H9 (cell line): ENCODE measurements around the gene SRGAP1. TPM values are rescaled to one million over a fixed set of nuclear protein-coding genes. Genes with fewer than 3 reads are reported as not detected.

ENCODE experiments used
- DNase-seq: peaks from one replicate; pipeline ENCODE4 v3.0.0-alpha.2; 2017
- H2AFZ ChIP-seq: one replicate; pipeline ENCODE4 v1.6.1; 2013; ENCODE audit warnings: mild to moderate bottlenecking, low read length, control low read depth, moderate library complexity
- H2AK5ac ChIP-seq: 2 replicates; pipeline ENCODE4 v1.6.1; 2013; ENCODE audit warnings: low read length, control low read depth, mixed read lengths; ENCODE audit not compliant: insufficient read length
- H2BK120ac ChIP-seq: one replicate; pipeline ENCODE4 v1.6.1; 2013; ENCODE audit warnings: low read depth, mild to moderate bottlenecking, low read length, control low read depth, inconsistent platforms; ENCODE audit not compliant: poor library complexity, severe bottlenecking
- H2BK12ac ChIP-seq: 2 replicates; pipeline ENCODE4 v1.6.1; 2013; ENCODE audit warnings: low read length, control low read depth, mixed read lengths, low read depth; ENCODE audit not compliant: insufficient read length
- H2BK15ac ChIP-seq: 2 replicates; pipeline ENCODE4 v1.6.1; 2013; ENCODE audit warnings: low read depth, low read length, control low read depth
- H2BK20ac ChIP-seq: one replicate; pipeline ENCODE4 v1.6.1; 2013; ENCODE audit warnings: low read depth, mild to moderate bottlenecking, low read length, control low read depth, inconsistent platforms; ENCODE audit not compliant: poor library complexity, severe bottlenecking
- H2BK5ac ChIP-seq: 2 replicates; pipeline ENCODE4 v1.6.1; 2013; ENCODE audit warnings: low read length, control low read depth, mixed read lengths; ENCODE audit not compliant: insufficient read length
- H3K14ac ChIP-seq: 2 replicates; pipeline ENCODE4 v1.6.1; 2013; ENCODE audit warnings: low read length, control low read depth; ENCODE audit not compliant: insufficient read depth
- H3K18ac ChIP-seq: 2 replicates; pipeline ENCODE4 v1.6.1; 2013; ENCODE audit warnings: low read depth, mild to moderate bottlenecking, mixed read lengths, low read length, control low read depth; ENCODE audit not compliant: insufficient read length
- H3K23ac ChIP-seq: 2 replicates; pipeline ENCODE4 v1.6.1; 2013; ENCODE audit warnings: low read length, control low read depth, mixed read lengths, low read depth; ENCODE audit not compliant: insufficient read length
- H3K23me2 ChIP-seq: 2 replicates; pipeline ENCODE4 v1.6.1; 2013; ENCODE audit warnings: low read depth, mild to moderate bottlenecking, mixed read lengths, low read length, control low read depth; ENCODE audit not compliant: insufficient read length, poor library complexity, severe bottlenecking
- H3K27ac ChIP-seq: 2 replicates; pipeline ENCODE4 v1.5.1; 2013; ENCODE audit warnings: low read length, control low read depth, mixed read lengths, low read depth; ENCODE audit not compliant: insufficient read length
- H3K27me3 ChIP-seq: 2 replicates; pipeline ENCODE4 v1.6.1; 2013; ENCODE audit warnings: low read length, control low read depth, inconsistent platforms; ENCODE audit not compliant: insufficient read depth
- H3K4ac ChIP-seq: 2 replicates; pipeline ENCODE4 v1.6.1; 2013; ENCODE audit warnings: low read depth, mild to moderate bottlenecking, control low read depth, inconsistent platforms, low read length, moderate library complexity
- H3K4me1 ChIP-seq: 2 replicates; pipeline ENCODE4 v1.6.1; 2013; ENCODE audit warnings: low read length, control low read depth, inconsistent platforms; ENCODE audit not compliant: insufficient read depth
- H3K4me2 ChIP-seq: 2 replicates; pipeline ENCODE4 v1.6.1; 2013; ENCODE audit warnings: low read length, control low read depth, mixed read lengths; ENCODE audit not compliant: insufficient read length, insufficient read depth
- H3K56ac ChIP-seq: 2 replicates; pipeline ENCODE4 v1.6.1; 2013; ENCODE audit warnings: low read depth, mild to moderate bottlenecking, mixed read lengths, low read length, control low read depth; ENCODE audit not compliant: insufficient read length
- H3K79me1 ChIP-seq: 2 replicates; pipeline ENCODE4 v1.6.1; 2013; ENCODE audit warnings: low read depth, mild to moderate bottlenecking, moderate library complexity, low read length, control low read depth, inconsistent platforms; ENCODE audit not compliant: insufficient read depth, poor library complexity, severe bottlenecking
- H3K79me2 ChIP-seq: 2 replicates; pipeline ENCODE4 v1.6.1; 2013; ENCODE audit warnings: low read length, control low read depth, inconsistent platforms; ENCODE audit not compliant: insufficient read depth
- H3K9ac ChIP-seq: 2 replicates; pipeline ENCODE4 v1.6.1; 2013; ENCODE audit warnings: low read length, control low read depth, mixed read lengths; ENCODE audit not compliant: insufficient read length; ENCODE audit errors: extremely low read depth
- H3K9me3 ChIP-seq: one replicate; pipeline ENCODE4 v1.6.1; 2013; ENCODE audit warnings: low read depth, low read length, inconsistent platforms; ENCODE audit not compliant: control insufficient read depth
- H3T11ph ChIP-seq: one replicate; pipeline ENCODE4 v1.6.1; 2013; ENCODE audit warnings: mild to moderate bottlenecking, low read length, control low read depth, inconsistent platforms
- H4K20me1 ChIP-seq: one replicate; pipeline ENCODE4 v1.6.1; 2013; ENCODE audit not compliant: control insufficient read depth, insufficient read length, insufficient read depth
- H4K5ac ChIP-seq: 2 replicates; pipeline ENCODE4 v1.6.1; 2013; ENCODE audit warnings: low read depth, mild to moderate bottlenecking, mixed read lengths, low read length, control low read depth; ENCODE audit not compliant: insufficient read length
- H4K8ac ChIP-seq: replicated peaks from 2 replicates; pipeline ENCODE4 v1.6.1; 2013; ENCODE audit warnings: low read length, control low read depth, mixed read lengths, low read depth; ENCODE audit not compliant: insufficient read length
- H4K91ac ChIP-seq: 2 replicates; pipeline ENCODE4 v1.6.1; 2013; ENCODE audit warnings: low read depth, mild to moderate bottlenecking, moderate library complexity, mixed read lengths, low read length, control low read depth; ENCODE audit not compliant: insufficient read length
- H3K27ac Mint-ChIP-seq, 3 experiments: 2 replicates in 2 of 3; 3 replicates in 1 of 3; pipeline ENCODE4 v1.8.0; 2020 to 2021; ENCODE audit warnings: mixed read lengths in 3 of 3, mild to moderate bottlenecking in 1 of 3, moderate library complexity in 1 of 3
- H3K27me3 Mint-ChIP-seq: 2 replicates; pipeline ENCODE4 v1.8.0; 2021; ENCODE audit warnings: low read depth, mild to moderate bottlenecking, moderate library complexity, mixed read lengths
- H3K36me3 Mint-ChIP-seq, 3 experiments: 2 replicates in 2 of 3; 3 replicates in 1 of 3; pipeline ENCODE4 v1.8.0; 2020 to 2021; ENCODE audit warnings: low read depth in 3 of 3, mixed read lengths in 3 of 3; ENCODE audit not compliant: insufficient read depth in 1 of 3
- H3K4me1 Mint-ChIP-seq, 2 experiments: 2 replicates each; pipeline ENCODE4 v1.8.0; 2020; ENCODE audit warnings: mixed read lengths in 2 of 2
- H3K4me3 Mint-ChIP-seq, 2 experiments: 2 replicates in 1 of 2; 3 replicates in 1 of 2; pipeline ENCODE4 v1.8.0; 2020 to 2021; ENCODE audit warnings: mild to moderate bottlenecking in 2 of 2, mixed read lengths in 2 of 2, moderate library complexity in 1 of 2
- H3K9me3 Mint-ChIP-seq, 2 experiments: 2 replicates in 1 of 2; 3 replicates in 1 of 2; pipeline ENCODE4 v1.8.0; 2020; ENCODE audit warnings: mild to moderate bottlenecking in 2 of 2, mixed read lengths in 2 of 2, moderate library complexity in 1 of 2
- CTCF ChIP-seq: fragments of 200-600 bp; sonication (generic); conservative IDR thresholded peaks from 3 replicates; pipeline ENCODE4 v1.8.0; 2021; ENCODE audit warnings: antibody characterized with exemption, mild to moderate bottlenecking
- WGBS: extraction: QIAGEN DNeasy Blood & Tissue Kit; methylation state at CpG from one replicate; pipeline ENCODE4 v1.1.7; 2013; ENCODE audit warnings: missing lambda C conversion rate, low lambda C conversion rate, mixed read lengths; ENCODE audit not compliant: insufficient read length; ENCODE audit errors: extremely low coverage; 5-methylcytosine and 5-hydroxymethylcytosine counted together
- total RNA-seq: library from RNA; stranded (reverse); gene quantifications from 2 replicates; pipeline ENCODE4 v1.2.1, GENCODE V29; 2021

The SRGAP1 gene
- total RNA-seq, 1 experiment from 2014 or later, result 4.8 TPM

- no peak overlapping the region for H3K56ac ChIP-seq
- no peak overlapping the region for H2BK20ac ChIP-seq
- no peak overlapping the region for H3K4me3 Mint-ChIP-seq
- 0 out of 7 replicates have a peak, but pooled peaks cover 0 to 10% (median 0%) of the 10 kb centered on the region in 3 experiments for H3K36me3 Mint-ChIP-seq
- no peak overlapping the region for H3K27ac ChIP-seq
- no peaks in the 10 kb centered on the region for H3K23me2 ChIP-seq
- H3K18ac ChIP-seq, result no peak overlapping the region
- TF ChIP-seq CTCF, result no peak
- no peaks in the 10 kb centered on the region for H3K27me3 ChIP-seq
- no peaks in the 10 kb centered on the region for H3K79me2 ChIP-seq
- H2BK5ac ChIP-seq, result no peak overlapping the region
- H4K8ac ChIP-seq, result no peak overlapping the region
- H3K14ac ChIP-seq, result no peak overlapping the region
- no peak overlapping the region for H3T11ph ChIP-seq
- no peak overlapping the region for H2AK5ac ChIP-seq
- H3K27me3 Mint-ChIP-seq, result no peaks in the 10 kb centered on the region
- no peak overlapping the region for H2AFZ ChIP-seq
- H3K4me1 ChIP-seq, result peaks cover 2% of the 10 kb centered on the region; the same call in 1 of the 2 replicates
- peaks cover 6 to 8% of the 10 kb centered on the region in 2 experiments; a peak in 3 of 4 replicates for H3K4me1 Mint-ChIP-seq
- H3K9ac ChIP-seq, result no peak overlapping the region
- no peak overlapping the region for H2BK12ac ChIP-seq
- H2BK120ac ChIP-seq, result no peak overlapping the region
- H3K23ac ChIP-seq, result no peak overlapping the region
- no peak overlapping the region for H4K91ac ChIP-seq
- H3K9me3 Mint-ChIP-seq, result no peaks in the 10 kb centered on the region
- peaks cover 3% of the 10 kb centered on the region for H3K79me1 ChIP-seq
- H3K4me2 ChIP-seq, result no peak overlapping the region
- no peak overlapping the region for H2BK15ac ChIP-seq
- H4K5ac ChIP-seq, result no peak overlapping the region
- no peak overlapping the region for H3K27ac Mint-ChIP-seq
- H3K9me3 ChIP-seq, result no peaks in the 10 kb centered on the region
- DNase-seq, result no peak
- H3K4ac ChIP-seq, result no peak overlapping the region
- H4K20me1 ChIP-seq, result no peaks in the 10 kb centered on the region
- WGBS, result no CpG with 5 or more reads among the region's 1 CpG
Observed at GRCh38 chr12:63924781-63925180, 80.3 kb downstream of the SRGAP1 start.
